ENCODE results near the gene CLNS1A. TPM values are rescaled to one million over a fixed set of nuclear protein-coding genes. Genes with fewer than 3 reads are reported as not detected.

Gene CLNS1A
- total and polyA plus RNA-seq, 9 of the 15 experiments (the other 6 are each of a cell fraction or from before 2014, with no cell fraction given), result 146 to 472 (median 345) TPM

DNA sequence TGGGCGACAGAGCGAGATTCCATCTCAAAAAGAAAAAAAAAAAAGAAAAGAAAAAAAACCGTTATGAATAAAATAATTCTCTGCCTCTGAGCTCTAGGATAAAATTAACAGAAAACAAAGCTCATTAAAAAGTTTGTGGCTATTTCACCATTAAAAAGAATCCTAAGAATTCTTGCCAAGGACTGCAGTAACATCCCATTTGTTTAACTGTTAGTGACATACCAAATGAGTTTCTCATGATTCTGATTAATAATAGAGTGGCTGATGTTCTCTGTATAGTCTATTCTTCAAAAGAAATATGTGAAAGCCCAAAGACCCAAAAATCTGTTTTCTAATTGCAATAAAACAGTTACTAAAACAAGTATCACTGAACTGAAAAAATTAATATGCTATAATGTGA, 19.7 kb downstream of the CLNS1A start:
- no peak overlapping the region for H3K27ac ChIP-seq (ENCODE audit: extremely low read depth, low read depth, low read length)
- TF ChIP-seq FIP1L1 (IDR thresholded peaks at IDR 0.05; ENCODE audit: low read depth, low read length, poor library complexity, severe bottlenecking), result no peak
- TF ChIP-seq ZSCAN32 (CRISPR knock-in tag; IDR thresholded peaks at IDR 0.05), result no peak
- 0 out of 2 replicates have a peak, but pooled peaks have one; percentile 24 for TF ChIP-seq SUPT5H (IDR thresholded peaks at IDR 0.05)
- no peak for TF ChIP-seq COPS2 (conservative IDR thresholded peaks at IDR 0.05)
- no peaks in the 10 kb centered on the region for H3K9me3 ChIP-seq (replicated peaks; ENCODE audit: control insufficient read depth, insufficient read depth, low read depth, low read length)
- DNase-seq (ENCODE audit: extremely low read depth in 1 of 4, low spot score in 3 of 4) (no peak), FAIRE-seq (no peak), ATAC-seq (no peak)
- peaks cover 91% of the 10 kb centered on the region for H3K36me3 ChIP-seq (ENCODE audit: control insufficient read depth, insufficient read depth, low read length)
- no peaks in the 10 kb centered on the region for H4K20me1 ChIP-seq (replicated peaks; ENCODE audit: control insufficient read depth, insufficient read depth, low read length)
- no peak overlapping the region for H3K9ac ChIP-seq (ENCODE audit: insufficient read depth in 1 of 2, low read depth in 2 of 2, low read length in 2 of 2)
- no peaks in the 10 kb centered on the region for H3K27me3 ChIP-seq (ENCODE audit: control insufficient read depth in 2 of 2, insufficient read depth in 2 of 2, low read length in 2 of 2)
- BruUV-seq (replicated peaks), result no TSS peak
- H3K4me1 ChIP-seq (replicated peaks in 1 of 2; ENCODE audit: control insufficient read depth in 2 of 2, insufficient read depth in 2 of 2, low read length in 2 of 2), result no peaks in the 10 kb centered on the region
- 96% methylated on average over 3 of the region's 3 CpGs for WGBS (ENCODE audit: insufficient coverage, low coverage, missing lambda C conversion rate)
- H3K79me2 ChIP-seq (ENCODE audit: control insufficient read depth, insufficient read depth, low read length), result no peaks in the 10 kb centered on the region
- CTCF ChIA-PET (ENCODE audit: low intra/inter-chr PET ratio), result interaction anchor here (2.6 kb wide), 1 partner anchor 426 kb away, joined by 11 read pairs; no protein-coding TSS in a partner anchor
- intact Hi-C loops (cut with micrococcal nuclease), result no loop called here
- H3K4me2 ChIP-seq (ENCODE audit: insufficient read depth, low read length), result no peak overlapping the region
- in situ Hi-C loops (cut with MboI), result no loop called here
- no peak overlapping the region for H2AFZ ChIP-seq (ENCODE audit: low read depth, low read length)
- POLR2A ChIA-PET, result no interaction called here
- H3K4me3 ChIP-seq, result no peak overlapping the region
- H3K9me1 ChIP-seq (ENCODE audit: control insufficient read depth, insufficient read depth, low read length), result no peaks in the 10 kb centered on the region

DNA sequence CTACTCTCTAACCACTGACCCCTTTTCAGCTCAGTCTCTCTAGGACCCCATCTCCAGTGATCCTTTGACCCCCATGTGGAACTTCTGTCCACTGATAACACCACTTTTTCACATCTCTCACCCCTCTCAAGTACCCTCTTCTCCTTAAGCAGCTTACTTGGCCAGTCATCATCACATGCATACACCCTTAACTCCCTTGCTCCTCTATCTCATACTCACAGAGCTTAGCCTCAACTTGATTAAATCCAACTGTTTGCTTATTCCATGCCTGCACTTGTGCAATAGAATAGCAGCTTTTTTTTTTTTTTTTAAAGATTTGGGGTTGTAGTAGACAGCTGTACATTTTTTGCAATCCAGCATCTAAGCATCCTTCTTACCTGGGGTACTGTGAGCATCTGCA, 25.7 kb downstream of the CLNS1A start:
- Histone ChIP-seq H2AFZ (ENCODE audit: low read depth, low read length) (no peak overlapping the region), H3K27me3 (ENCODE audit: control insufficient read depth in 2 of 2, insufficient read depth in 2 of 2, low read length in 2 of 2) (no peaks in the 10 kb centered on the region), H3K9me3 (replicated peaks; ENCODE audit: control insufficient read depth, insufficient read depth, low read depth, low read length) (no peaks in the 10 kb centered on the region), H3K36me3 (ENCODE audit: control insufficient read depth, insufficient read depth, low read length) (peaks cover 89% of the 10 kb centered on the region), H3K9ac (ENCODE audit: insufficient read depth in 1 of 2, low read depth in 2 of 2, low read length in 2 of 2) (no peak overlapping the region), H3K4me1 (replicated peaks in 1 of 2; ENCODE audit: control insufficient read depth in 2 of 2, insufficient read depth in 2 of 2, low read length in 2 of 2) (no peaks in the 10 kb centered on the region), H3K9me1 (ENCODE audit: control insufficient read depth, insufficient read depth, low read length) (no peaks in the 10 kb centered on the region), H3K27ac (ENCODE audit: extremely low read depth, low read depth, low read length) (no peak overlapping the region; the same call in 2 of the 3 replicates), H3K79me2 (ENCODE audit: control insufficient read depth, insufficient read depth, low read length) (no peaks in the 10 kb centered on the region), H4K20me1 (replicated peaks; ENCODE audit: control insufficient read depth, insufficient read depth, low read length) (no peaks in the 10 kb centered on the region), H3K4me3 (no peak overlapping the region), H3K4me2 (ENCODE audit: insufficient read depth, low read length) (no peak overlapping the region)
- DNase-seq (ENCODE audit: extremely low read depth in 1 of 4, low spot score in 3 of 4), result no peak
- ChIA-PET POLR2A (interaction anchor here (0.6 to 4.2 kb wide), 2 partner anchors 9 to 16 kb away, joined by 3 to 16 read pairs; no protein-coding TSS in a partner anchor), CTCF (ENCODE audit: low intra/inter-chr PET ratio) (no interaction called here)
- intact Hi-C loops (cut with micrococcal nuclease) (no loop called here), in situ Hi-C loops (cut with MboI) (no loop called here)
- no peak for FAIRE-seq
- no TSS peak for BruUV-seq (replicated peaks)
- peak; percentile 58 for ATAC-seq
- TF ChIP-seq BCL6 (CRISPR knock-in tag; IDR thresholded peaks at IDR 0.05) (no peak), CEBPB (tag; IDR thresholded peaks at IDR 0.05) (0 out of 2 replicates have a peak, but pooled peaks have one; percentile 39), ARID1B (IDR thresholded peaks at IDR 0.05) (peak; percentile 43; the same call in 1 of the 2 replicates), SRSF9 (IDR thresholded peaks at IDR 0.05; ENCODE audit: borderline replicate concordance, low read depth, low read length) (no peak), ESRRA (IDR thresholded peaks at IDR 0.05; ENCODE audit: borderline replicate concordance, low read depth) (no peak), TARDBP (IDR thresholded peaks at IDR 0.05) (no peak), POLR3G (IDR thresholded peaks at IDR 0.05; ENCODE audit: extremely low read depth, insufficient read length, insufficient replicate concordance) (no peak), ZBED1 (IDR thresholded peaks at IDR 0.05) (no peak), ZFX (CRISPR knock-in tag; IDR thresholded peaks at IDR 0.05) (no peak), ZNF165 (CRISPR knock-in tag; IDR thresholded peaks at IDR 0.05; ENCODE audit: borderline replicate concordance) (no peak), NCOA6 (IDR thresholded peaks at IDR 0.05) (no peak)
- TF ChIP-seq, protein P1, sequence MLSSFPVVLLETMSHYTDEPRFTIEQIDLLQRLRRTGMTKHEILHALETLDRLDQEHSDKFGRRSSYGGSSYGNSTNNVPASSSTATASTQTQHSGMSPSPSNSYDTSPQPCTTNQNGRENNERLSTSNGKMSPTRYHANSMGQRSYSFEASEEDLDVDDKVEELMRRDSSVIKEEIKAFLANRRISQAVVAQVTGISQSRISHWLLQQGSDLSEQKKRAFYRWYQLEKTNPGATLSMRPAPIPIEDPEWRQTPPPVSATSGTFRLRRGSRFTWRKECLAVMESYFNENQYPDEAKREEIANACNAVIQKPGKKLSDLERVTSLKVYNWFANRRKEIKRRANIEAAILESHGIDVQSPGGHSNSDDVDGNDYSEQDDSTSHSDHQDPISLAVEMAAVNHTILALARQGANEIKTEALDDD (IDR thresholded peaks at IDR 0.05), result no peak
- TF ChIP-seq, protein P2, sequence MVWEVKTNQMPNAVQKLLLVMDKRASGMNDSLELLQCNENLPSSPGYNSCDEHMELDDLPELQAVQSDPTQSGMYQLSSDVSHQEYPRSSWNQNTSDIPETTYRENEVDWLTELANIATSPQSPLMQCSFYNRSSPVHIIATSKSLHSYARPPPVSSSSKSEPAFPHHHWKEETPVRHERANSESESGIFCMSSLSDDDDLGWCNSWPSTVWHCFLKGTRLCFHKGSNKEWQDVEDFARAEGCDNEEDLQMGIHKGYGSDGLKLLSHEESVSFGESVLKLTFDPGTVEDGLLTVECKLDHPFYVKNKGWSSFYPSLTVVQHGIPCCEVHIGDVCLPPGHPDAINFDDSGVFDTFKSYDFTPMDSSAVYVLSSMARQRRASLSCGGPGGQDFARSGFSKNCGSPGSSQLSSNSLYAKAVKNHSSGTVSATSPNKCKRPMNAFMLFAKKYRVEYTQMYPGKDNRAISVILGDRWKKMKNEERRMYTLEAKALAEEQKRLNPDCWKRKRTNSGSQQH (CRISPR knock-in tag; IDR thresholded peaks at IDR 0.05), result no peak

Measured in K562 (cell line).